Measurements from ENCODE around the gene NRN1L.

DNA sequence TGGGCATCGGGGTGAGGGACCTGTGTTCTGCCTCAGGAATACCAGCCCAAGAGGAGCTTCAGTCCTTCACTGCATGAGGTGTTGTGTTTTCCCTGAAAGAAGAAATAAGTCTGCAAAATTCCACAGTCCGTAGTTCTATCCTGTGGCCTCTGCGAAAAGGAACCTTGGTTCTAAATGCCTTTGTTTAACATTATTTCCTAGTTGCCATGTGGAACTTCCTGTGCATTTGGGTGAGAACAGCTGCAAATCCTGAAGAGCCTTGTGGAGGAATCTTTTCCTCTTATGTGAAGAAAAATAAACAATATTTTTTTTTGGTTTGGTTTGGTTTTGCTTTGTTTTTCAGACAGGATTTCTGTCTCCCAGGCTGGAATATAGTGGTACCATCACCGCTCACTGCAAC, 18.1 kb downstream of the NRN1L start:
- TF ChIP-seq L3MBTL2 (conservative IDR thresholded peaks at IDR 0.05) (no peak), BHLHE40 (IDR thresholded peaks at IDR 0.05; ENCODE audit: borderline replicate concordance) (no peak), LEF1 (IDR thresholded peaks at IDR 0.05; ENCODE audit: borderline replicate concordance) (no peak), ARNT (IDR thresholded peaks at IDR 0.05) (no peak), SP1 (IDR thresholded peaks at IDR 0.05) (no peak), FOXK2 (IDR thresholded peaks at IDR 0.05) (no peak), ELF4 (IDR thresholded peaks at IDR 0.05) (no peak), NFRKB (IDR thresholded peaks at IDR 0.05) (no peak)
